Measurements from ENCODE around the gene ERVW-1.

Gene ERVW-1

GRCh38 chr7:92437956-92438491 lies 39.7 kb downstream of the ERVW-1 start:
- TF ChIP-seq CTCF (IDR thresholded peaks at IDR 0.05; ENCODE audit: control extremely low read depth, extremely low read depth, low read depth, missing control alignments): no peak

GRCh38 chr7:92436612-92437445 lies 40.9 kb downstream of the ERVW-1 start:
- no peak for TF ChIP-seq CTCF (IDR thresholded peaks at IDR 0.05; ENCODE audit: control extremely low read depth, extremely low read depth, low read depth, missing control alignments)
- POLR2A ChIA-PET: no interaction called here
- no peak for DNase-seq (ENCODE audit: extremely low spot score)
- CTCF ChIA-PET: interaction anchor here (0.8 to 2.2 kb wide), 3 partner anchors 11 to 274 kb away, joined by 5 to 17 read pairs (median 5); partner anchors contain the start of gene GATAD1

More at GRCh38 chr7:92437956-92438491, 39.7 kb downstream of the ERVW-1 start:
- ChIA-PET POLR2A (no interaction called here), CTCF (interaction anchor here (1.1 to 2.2 kb wide), 5 partner anchors 9 to 276 kb away, joined by 3 to 17 read pairs (median 5); partner anchors contain the start of genes GATAD1, PEX1 and RBM48)
- no peak for DNase-seq (ENCODE audit: extremely low spot score)

GRCh38 chr7:92435542-92435941 lies 42.2 kb downstream of the ERVW-1 start:
- DNase-seq (ENCODE audit: extremely low spot score): no peak
- no peak for TF ChIP-seq CTCF (IDR thresholded peaks at IDR 0.05; ENCODE audit: control extremely low read depth, extremely low read depth, low read depth, missing control alignments)
- ChIA-PET CTCF (interaction anchor here (0.9 to 1.4 kb wide), 2 partner anchors 12 kb away, joined by 3 read pairs; partner anchors contain the start of gene GATAD1), POLR2A (no interaction called here)

- no peak for TF ChIP-seq CTCF (IDR thresholded peaks at IDR 0.05; ENCODE audit: control extremely low read depth, extremely low read depth, low read depth, missing control alignments)
- DNase-seq (ENCODE audit: extremely low spot score): no peak
- ChIA-PET POLR2A (no interaction called here), CTCF (interaction anchor here (1.1 to 2.1 kb wide), 4 partner anchors 8 to 16 kb away, joined by 3 to 9 read pairs (median 6); partner anchors contain the start of gene GATAD1)
Measured at GRCh38 chr7:92433019-92433418, 44.7 kb downstream of the ERVW-1 start.

GRCh38 chr7:92432299-92432946 lies 45.3 kb downstream of the ERVW-1 start:
- CTCF ChIA-PET: interaction anchor here (1.1 to 2.1 kb wide), 3 partner anchors 9 to 16 kb away, joined by 3 to 9 read pairs (median 8); partner anchors contain the start of gene GATAD1
- POLR2A ChIA-PET: no interaction called here
- no peak for TF ChIP-seq CTCF (IDR thresholded peaks at IDR 0.05; ENCODE audit: control extremely low read depth, extremely low read depth, low read depth, missing control alignments)
- no peak for DNase-seq (ENCODE audit: extremely low spot score)

- no peak for TF ChIP-seq CTCF (IDR thresholded peaks at IDR 0.05; ENCODE audit: control extremely low read depth, extremely low read depth, low read depth, missing control alignments)
- CTCF ChIA-PET: interaction anchor here (3.1 to 10.9 kb wide), 2 partner anchors 11 to 19 kb away, joined by 25 to 126 read pairs; partner anchors contain the start of gene GATAD1
Measured at GRCh38 chr7:92427193-92427592, 50.6 kb downstream of the ERVW-1 start.

More at GRCh38 chr7:92427193-92427592, 50.6 kb downstream of the ERVW-1 start:
- POLR2A ChIA-PET: no interaction called here
- no peak for DNase-seq (ENCODE audit: extremely low spot score)

Data from GM10248 (cell line).